Measurements from ENCODE around the gene AFG1L. TPM values are rescaled to one million over a fixed set of nuclear protein-coding genes. Genes with fewer than 3 reads are reported as not detected.
"Not testable (repeated sequence)": the region's sequence is repeated elsewhere in the genome, so short reads cannot be mapped to it uniquely, and the experiment has no call there.

The AFG1L gene
- total RNA-seq, 1 donor from 2014 or later, result 2.6 TPM

GRCh38 chr6:108268845-108269244, 26.0 kb upstream of the AFG1L start:
- DNase-seq (ENCODE audit: low read depth) (no peak), FAIRE-seq (no peak)
- Histone ChIP-seq H3K36me3 (ENCODE audit: control insufficient read depth, insufficient read depth, low read length) (no peaks in the 10 kb centered on the region), H3K27me3 (ENCODE audit: control insufficient read depth, insufficient read depth, low read length) (no peaks in the 10 kb centered on the region), H3K4me3 (ENCODE audit: low read depth, low read length) (no peak overlapping the region)
- no peak for TF ChIP-seq CTCF (IDR thresholded peaks at IDR 0.05; ENCODE audit: insufficient read depth, low read length, severe bottlenecking)

- FAIRE-seq; H3K36me3 ChIP-seq (ENCODE audit: control insufficient read depth, insufficient read depth, low read length); DNase-seq (ENCODE audit: low read depth); H3K4me3 ChIP-seq (ENCODE audit: low read depth, low read length); H3K27me3 ChIP-seq (ENCODE audit: control insufficient read depth, insufficient read depth, low read length): not testable (repeated sequence)
These were observed 24.9 kb upstream of the AFG1L start for GRCh38 chr6:108269955-108270354.

DNA sequence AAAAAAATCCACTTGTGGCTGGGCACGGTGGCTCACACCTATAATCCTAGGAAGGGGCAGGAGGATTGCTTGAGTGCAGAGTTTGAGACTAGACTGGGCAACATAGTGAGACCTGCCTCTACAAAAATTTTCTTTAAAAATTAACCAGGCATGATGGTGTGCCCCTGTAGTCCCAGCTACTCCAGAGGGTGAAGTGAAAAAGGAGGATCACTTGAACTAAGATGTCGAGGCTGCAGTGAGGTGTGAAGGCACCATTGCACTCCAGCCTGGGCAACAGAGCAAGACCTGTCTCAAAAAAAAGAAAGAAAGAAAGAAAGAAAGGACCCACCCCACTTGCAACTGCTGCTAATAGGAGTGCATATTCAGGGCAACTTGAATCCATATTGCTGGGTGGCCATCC, 20.3 kb upstream of the AFG1L start:
- DNase-seq (ENCODE audit: low read depth), result no peak
- H3K27me3 ChIP-seq (ENCODE audit: control insufficient read depth, insufficient read depth, low read length), result no peaks in the 10 kb centered on the region
- no peak for TF ChIP-seq CTCF (IDR thresholded peaks at IDR 0.05; ENCODE audit: insufficient read depth, low read length, severe bottlenecking)
- H3K36me3 ChIP-seq (ENCODE audit: control insufficient read depth, insufficient read depth, low read length), result no peaks in the 10 kb centered on the region
- H3K4me3 ChIP-seq (ENCODE audit: low read depth, low read length), result no peak overlapping the region
- no peak for FAIRE-seq

GRCh38 chr6:108275976-108276375, 18.9 kb upstream of the AFG1L start:
- H3K36me3 ChIP-seq (ENCODE audit: control insufficient read depth, insufficient read depth, low read length), result no peaks in the 10 kb centered on the region
- no peak for FAIRE-seq
- H3K4me3 ChIP-seq (ENCODE audit: low read depth, low read length), result no peak overlapping the region
- TF ChIP-seq CTCF (IDR thresholded peaks at IDR 0.05; ENCODE audit: insufficient read depth, low read length, severe bottlenecking), result no peak
- H3K27me3 ChIP-seq (ENCODE audit: control insufficient read depth, insufficient read depth, low read length), result no peaks in the 10 kb centered on the region
- no peak for DNase-seq (ENCODE audit: low read depth)

DNA sequence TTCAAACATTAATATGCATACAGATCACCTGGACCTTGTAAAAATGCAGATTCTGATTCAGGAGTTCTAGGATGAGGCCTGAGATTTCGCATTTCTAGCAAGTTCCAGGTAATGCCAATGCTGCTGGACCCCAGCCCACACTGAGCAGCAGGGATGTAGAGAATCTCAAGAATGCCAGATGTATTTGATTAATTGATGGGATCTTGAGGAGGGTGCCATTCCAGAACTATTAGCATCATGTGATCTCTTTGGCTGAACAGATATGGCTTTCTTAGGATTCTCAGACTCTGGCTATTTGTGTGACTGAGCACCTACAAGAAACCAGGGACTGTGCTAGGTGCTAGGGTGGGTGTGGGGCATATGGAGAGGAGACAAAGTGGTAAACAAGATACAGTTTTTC, 17.6 kb upstream of the AFG1L start:
- Histone ChIP-seq H3K4me3 (ENCODE audit: low read depth, low read length) (no peak overlapping the region), H3K36me3 (ENCODE audit: control insufficient read depth, insufficient read depth, low read length) (no peaks in the 10 kb centered on the region), H3K27me3 (ENCODE audit: control insufficient read depth, insufficient read depth, low read length) (no peaks in the 10 kb centered on the region)
- FAIRE-seq (no peak), DNase-seq (ENCODE audit: low read depth) (no peak)
- no peak for TF ChIP-seq CTCF (IDR thresholded peaks at IDR 0.05; ENCODE audit: insufficient read depth, low read length, severe bottlenecking)

DNA sequence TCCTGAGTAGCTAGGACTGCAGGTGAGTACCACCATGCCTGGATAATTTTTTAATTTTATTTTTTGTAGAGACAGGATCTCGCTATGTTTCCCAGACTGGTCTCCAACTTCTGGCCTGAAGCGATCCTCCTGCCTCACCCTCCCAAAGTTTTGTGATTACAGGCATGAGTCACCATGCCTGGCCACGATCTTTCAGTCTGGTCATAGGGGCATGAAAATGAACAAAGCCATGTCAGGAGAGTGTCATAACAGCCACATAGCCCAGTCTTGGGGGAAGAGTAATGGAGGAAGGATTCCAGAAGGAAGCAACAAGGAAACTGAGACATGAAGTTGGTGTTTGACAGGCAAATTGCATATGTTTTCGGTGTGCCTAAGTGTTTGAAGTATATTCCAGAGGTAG, 17.0 kb upstream of the AFG1L start:
- no peak for DNase-seq (ENCODE audit: low read depth)
- TF ChIP-seq CTCF (IDR thresholded peaks at IDR 0.05; ENCODE audit: insufficient read depth, low read length, severe bottlenecking), result no peak
- Histone ChIP-seq H3K36me3 (ENCODE audit: control insufficient read depth, insufficient read depth, low read length) (no peaks in the 10 kb centered on the region), H3K27me3 (ENCODE audit: control insufficient read depth, insufficient read depth, low read length) (no peaks in the 10 kb centered on the region), H3K4me3 (ENCODE audit: low read depth, low read length) (no peak overlapping the region)
- no peak for FAIRE-seq
